Sigmoid colon (tissue), 4 donors: ENCODE results near the gene CXorf65.

Experiments
- CTCF ChIP-seq, 4 experiments: fragments of 450-650 bp in 3 of 4; fragments of 200-600 bp in 1 of 4; IDR thresholded peaks; one replicate each; pipeline ENCODE4 v1.5.1; 2016 to 2019; ENCODE audit warnings: antibody characterized with exemption in 4 of 4, mild to moderate bottlenecking in 3 of 4, moderate library complexity in 2 of 4
- POLR2A ChIP-seq, 2 donors: fragments of 450-650 bp; IDR thresholded peaks; one replicate each; pipeline ENCODE4 v1.6.1; 2016; ENCODE audit warnings: antibody characterized with exemption in 2 of 2, mild to moderate bottlenecking in 2 of 2, moderate library complexity in 2 of 2
- POLR2AphosphoS5 ChIP-seq, 4 donors: sonication (generic); formaldehyde crosslinking; IDR thresholded peaks; one replicate each; pipeline ENCODE4 v1.6.1; 2017; ENCODE audit warnings: antibody characterized with exemption in 4 of 4

- TF ChIP-seq CTCF (IDR thresholded peaks at IDR 0.05) (no peak), POLR2AphosphoS5 (IDR thresholded peaks at IDR 0.05) (no peak), POLR2A (IDR thresholded peaks at IDR 0.05) (no peak)
Observed at GRCh38 chrX:71082822-71083221, 23.7 kb downstream of the CXorf65 start.
